Measurements from ENCODE around the gene SPEG. TPM values are rescaled to one million over a fixed set of nuclear protein-coding genes. Genes with fewer than 3 reads are reported as not detected.

The SPEG gene
- total and polyA plus RNA-seq, 2 of the 13 experiments (the other 11 are each of a cell fraction or from before 2014, with no cell fraction given), result 0.18 to 0.24 TPM

DNA sequence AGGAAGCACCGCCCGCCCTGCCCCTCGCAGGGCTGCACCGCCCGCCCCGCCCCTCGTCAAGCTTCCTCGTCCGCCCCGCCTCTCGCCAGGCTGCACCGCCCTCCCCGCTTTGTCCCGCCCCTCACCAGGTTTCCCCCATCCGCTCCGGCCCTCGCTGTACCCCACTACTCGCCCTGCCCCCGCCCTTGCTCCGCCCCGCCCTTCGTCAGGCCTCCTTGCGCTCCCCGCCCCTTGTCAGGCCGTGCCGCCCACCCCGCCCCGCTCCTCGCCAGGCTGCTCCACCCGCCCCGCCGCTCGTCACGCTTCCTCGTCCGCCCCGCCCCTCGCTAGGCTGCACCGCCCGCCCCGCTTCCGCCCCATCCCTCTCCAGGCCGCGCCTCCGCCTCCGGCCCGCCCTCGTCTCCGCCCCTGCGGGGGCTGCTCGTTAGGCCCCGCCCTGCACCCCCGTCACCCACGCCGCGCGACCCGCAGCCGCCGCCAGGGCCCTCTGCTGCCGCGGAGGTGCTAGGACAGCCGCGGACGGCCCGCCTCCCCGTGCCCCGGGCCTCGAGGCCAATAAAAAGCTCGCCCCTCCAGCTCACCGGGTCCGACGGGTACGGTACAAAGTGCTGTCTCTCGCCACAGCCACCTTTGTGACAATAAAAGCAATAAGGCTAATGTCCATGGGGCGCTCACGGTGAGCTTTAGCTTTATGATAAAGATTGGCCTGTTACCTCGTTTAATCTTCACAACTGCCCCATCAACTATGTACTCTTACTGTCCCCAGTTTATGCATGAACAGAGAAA lies 46.3 kb upstream of the SPEG start (continued):
- TF ChIP-seq ZNF574 (CRISPR knock-in tag; IDR thresholded peaks at IDR 0.05) (peak; percentile 98), ZNF441 (CRISPR knock-in tag; IDR thresholded peaks at IDR 0.05; ENCODE audit: borderline replicate concordance) (peak; percentile 97), GPBP1L1 (CRISPR knock-in tag; IDR thresholded peaks at IDR 0.05) (no peak), HNRNPLL (IDR thresholded peaks at IDR 0.05; ENCODE audit: low read depth, low read length, poor library complexity, severe bottlenecking) (peak; percentile 79), ZNF777 (CRISPR knock-in tag; IDR thresholded peaks at IDR 0.05) (peak; percentile 89), RBM39 (IDR thresholded peaks at IDR 0.05; ENCODE audit: low read depth, low read length, poor library complexity, severe bottlenecking) (peak; percentile 65), RNF2 (conservative IDR thresholded peaks at IDR 0.05; ENCODE audit: low read depth) (peak; percentile 83), ZNF605 (CRISPR knock-in tag; IDR thresholded peaks at IDR 0.05) (peak; percentile 65), ARNT2 (CRISPR knock-in tag; IDR thresholded peaks at IDR 0.05; ENCODE audit: low read depth) (peak; percentile 82), ZNF792 (CRISPR knock-in tag; IDR thresholded peaks at IDR 0.05) (0 out of 2 replicates have a peak, but pooled peaks have one; percentile 48), STAT5B (CRISPR knock-in tag; IDR thresholded peaks at IDR 0.05) (no peak), NFE2L2 (IDR thresholded peaks at IDR 0.05; ENCODE audit: low read length) (no peak), ZNF34 (CRISPR knock-in tag; IDR thresholded peaks at IDR 0.05; ENCODE audit: borderline replicate concordance) (0 out of 2 replicates have a peak, but pooled peaks have one; percentile 86), KAT8 (CRISPR knock-in tag; IDR thresholded peaks at IDR 0.05) (peak; percentile 68), RCOR2 (CRISPR knock-in tag; IDR thresholded peaks at IDR 0.05) (no peak)
- TF ChIP-seq, protein P1, sequence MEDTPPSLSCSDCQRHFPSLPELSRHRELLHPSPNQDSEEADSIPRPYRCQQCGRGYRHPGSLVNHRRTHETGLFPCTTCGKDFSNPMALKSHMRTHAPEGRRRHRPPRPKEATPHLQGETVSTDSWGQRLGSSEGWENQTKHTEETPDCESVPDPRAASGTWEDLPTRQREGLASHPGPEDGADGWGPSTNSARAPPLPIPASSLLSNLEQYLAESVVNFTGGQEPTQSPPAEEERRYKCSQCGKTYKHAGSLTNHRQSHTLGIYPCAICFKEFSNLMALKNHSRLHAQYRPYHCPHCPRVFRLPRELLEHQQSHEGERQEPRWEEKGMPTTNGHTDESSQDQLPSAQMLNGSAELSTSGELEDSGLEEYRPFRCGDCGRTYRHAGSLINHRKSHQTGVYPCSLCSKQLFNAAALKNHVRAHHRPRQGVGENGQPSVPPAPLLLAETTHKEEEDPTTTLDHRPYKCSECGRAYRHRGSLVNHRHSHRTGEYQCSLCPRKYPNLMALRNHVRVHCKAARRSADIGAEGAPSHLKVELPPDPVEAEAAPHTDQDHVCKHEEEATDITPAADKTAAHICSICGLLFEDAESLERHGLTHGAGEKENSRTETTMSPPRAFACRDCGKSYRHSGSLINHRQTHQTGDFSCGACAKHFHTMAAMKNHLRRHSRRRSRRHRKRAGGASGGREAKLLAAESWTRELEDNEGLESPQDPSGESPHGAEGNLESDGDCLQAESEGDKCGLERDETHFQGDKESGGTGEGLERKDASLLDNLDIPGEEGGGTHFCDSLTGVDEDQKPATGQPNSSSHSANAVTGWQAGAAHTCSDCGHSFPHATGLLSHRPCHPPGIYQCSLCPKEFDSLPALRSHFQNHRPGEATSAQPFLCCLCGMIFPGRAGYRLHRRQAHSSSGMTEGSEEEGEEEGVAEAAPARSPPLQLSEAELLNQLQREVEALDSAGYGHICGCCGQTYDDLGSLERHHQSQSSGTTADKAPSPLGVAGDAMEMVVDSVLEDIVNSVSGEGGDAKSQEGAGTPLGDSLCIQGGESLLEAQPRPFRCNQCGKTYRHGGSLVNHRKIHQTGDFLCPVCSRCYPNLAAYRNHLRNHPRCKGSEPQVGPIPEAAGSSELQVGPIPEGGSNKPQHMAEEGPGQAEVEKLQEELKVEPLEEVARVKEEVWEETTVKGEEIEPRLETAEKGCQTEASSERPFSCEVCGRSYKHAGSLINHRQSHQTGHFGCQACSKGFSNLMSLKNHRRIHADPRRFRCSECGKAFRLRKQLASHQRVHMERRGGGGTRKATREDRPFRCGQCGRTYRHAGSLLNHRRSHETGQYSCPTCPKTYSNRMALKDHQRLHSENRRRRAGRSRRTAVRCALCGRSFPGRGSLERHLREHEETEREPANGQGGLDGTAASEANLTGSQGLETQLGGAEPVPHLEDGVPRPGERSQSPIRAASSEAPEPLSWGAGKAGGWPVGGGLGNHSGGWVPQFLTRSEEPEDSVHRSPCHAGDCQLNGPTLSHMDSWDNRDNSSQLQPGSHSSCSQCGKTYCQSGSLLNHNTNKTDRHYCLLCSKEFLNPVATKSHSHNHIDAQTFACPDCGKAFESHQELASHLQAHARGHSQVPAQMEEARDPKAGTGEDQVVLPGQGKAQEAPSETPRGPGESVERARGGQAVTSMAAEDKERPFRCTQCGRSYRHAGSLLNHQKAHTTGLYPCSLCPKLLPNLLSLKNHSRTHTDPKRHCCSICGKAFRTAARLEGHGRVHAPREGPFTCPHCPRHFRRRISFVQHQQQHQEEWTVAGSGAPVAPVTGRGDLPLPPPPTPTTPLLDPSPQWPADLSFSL (CRISPR knock-in tag; IDR thresholded peaks at IDR 0.05), result no peak
- TF ChIP-seq, protein P2, sequence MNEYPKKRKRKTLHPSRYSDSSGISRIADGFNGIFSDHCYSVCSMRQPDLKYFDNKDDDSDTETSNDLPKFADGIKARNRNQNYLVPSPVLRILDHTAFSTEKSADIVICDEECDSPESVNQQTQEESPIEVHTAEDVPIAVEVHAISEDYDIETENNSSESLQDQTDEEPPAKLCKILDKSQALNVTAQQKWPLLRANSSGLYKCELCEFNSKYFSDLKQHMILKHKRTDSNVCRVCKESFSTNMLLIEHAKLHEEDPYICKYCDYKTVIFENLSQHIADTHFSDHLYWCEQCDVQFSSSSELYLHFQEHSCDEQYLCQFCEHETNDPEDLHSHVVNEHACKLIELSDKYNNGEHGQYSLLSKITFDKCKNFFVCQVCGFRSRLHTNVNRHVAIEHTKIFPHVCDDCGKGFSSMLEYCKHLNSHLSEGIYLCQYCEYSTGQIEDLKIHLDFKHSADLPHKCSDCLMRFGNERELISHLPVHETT (CRISPR knock-in tag; conservative IDR thresholded peaks at IDR 0.05), result peak; percentile 74; the same call in 1 of the 2 replicates
